Sigmoid colon (tissue), 3 donors: ENCODE data around the gene ZNF248.

Experiments used
- POLR2A ChIP-seq, 2 donors: fragments of 450-650 bp; IDR thresholded peaks; one replicate each; pipeline ENCODE4 v1.6.1; 2016; ENCODE audit warnings: antibody characterized with exemption in 2 of 2, mild to moderate bottlenecking in 2 of 2, moderate library complexity in 2 of 2
- TF ChIP-seq, protein P1 (sequence below), 4 experiments: fragments of 450-650 bp in 3 of 4; fragments of 200-600 bp in 1 of 4; IDR thresholded peaks; one replicate each; pipeline ENCODE4 v1.5.1; 2016 to 2019; ENCODE audit warnings: antibody characterized with exemption in 4 of 4, mild to moderate bottlenecking in 3 of 4, moderate library complexity in 2 of 4

DNA sequence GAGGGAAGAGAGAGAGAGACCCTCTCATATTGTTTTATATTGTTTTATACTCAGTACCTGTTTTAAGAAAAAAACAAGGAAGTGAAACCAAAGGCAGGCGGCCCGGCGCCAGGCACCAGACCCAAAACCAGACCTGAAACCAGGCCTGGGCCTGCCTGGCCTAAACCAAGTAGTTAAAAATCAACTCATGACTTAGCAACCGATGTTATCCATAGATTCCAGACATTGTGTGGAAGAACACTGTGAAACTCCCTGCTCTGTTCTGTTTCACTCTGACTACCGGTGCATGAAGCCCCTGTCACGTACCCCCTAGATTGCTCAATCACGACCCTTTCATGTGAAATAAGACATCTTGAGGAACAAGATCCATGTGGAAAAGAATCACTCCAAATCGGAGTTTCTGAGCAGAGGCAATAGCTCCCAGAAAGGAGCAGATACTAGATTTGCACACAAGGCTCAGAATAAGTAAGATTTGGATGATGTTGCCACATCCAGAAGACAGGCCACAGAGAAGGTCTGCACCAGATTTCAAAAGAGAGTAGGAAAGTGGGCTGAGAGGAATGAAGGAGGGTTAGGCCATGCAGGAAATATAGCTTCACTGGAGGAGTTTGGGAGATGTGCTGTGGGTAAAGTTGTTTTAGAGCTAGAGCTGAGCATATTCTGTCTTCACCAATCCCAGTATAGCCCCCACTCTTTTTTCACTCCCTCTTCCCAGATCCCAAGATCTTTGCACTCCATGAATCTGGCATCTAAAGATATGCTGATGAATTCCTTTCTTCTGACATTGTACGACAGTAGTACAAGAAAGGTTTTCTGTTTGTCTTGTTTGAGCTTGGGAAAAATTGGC lies 8.8 kb upstream of the ZNF248 start:
- TF ChIP-seq, protein P1, sequence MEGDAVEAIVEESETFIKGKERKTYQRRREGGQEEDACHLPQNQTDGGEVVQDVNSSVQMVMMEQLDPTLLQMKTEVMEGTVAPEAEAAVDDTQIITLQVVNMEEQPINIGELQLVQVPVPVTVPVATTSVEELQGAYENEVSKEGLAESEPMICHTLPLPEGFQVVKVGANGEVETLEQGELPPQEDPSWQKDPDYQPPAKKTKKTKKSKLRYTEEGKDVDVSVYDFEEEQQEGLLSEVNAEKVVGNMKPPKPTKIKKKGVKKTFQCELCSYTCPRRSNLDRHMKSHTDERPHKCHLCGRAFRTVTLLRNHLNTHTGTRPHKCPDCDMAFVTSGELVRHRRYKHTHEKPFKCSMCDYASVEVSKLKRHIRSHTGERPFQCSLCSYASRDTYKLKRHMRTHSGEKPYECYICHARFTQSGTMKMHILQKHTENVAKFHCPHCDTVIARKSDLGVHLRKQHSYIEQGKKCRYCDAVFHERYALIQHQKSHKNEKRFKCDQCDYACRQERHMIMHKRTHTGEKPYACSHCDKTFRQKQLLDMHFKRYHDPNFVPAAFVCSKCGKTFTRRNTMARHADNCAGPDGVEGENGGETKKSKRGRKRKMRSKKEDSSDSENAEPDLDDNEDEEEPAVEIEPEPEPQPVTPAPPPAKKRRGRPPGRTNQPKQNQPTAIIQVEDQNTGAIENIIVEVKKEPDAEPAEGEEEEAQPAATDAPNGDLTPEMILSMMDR (IDR thresholded peaks at IDR 0.05): no peak
- TF ChIP-seq POLR2A (IDR thresholded peaks at IDR 0.05): no peak
